ENCODE data around the gene FITM1. TPM values are rescaled to one million over a fixed set of nuclear protein-coding genes. Genes with fewer than 3 reads are reported as not detected.

The FITM1 gene
- total RNA-seq, 2 donors from 2014 or later = 2.0 TPM; not detected in 1

GRCh38 chr14:24164518-24164991 lies 34.1 kb downstream of the FITM1 start:
- Histone ChIP-seq H3K4me1 (replicated peaks) (peaks cover 11% of the 10 kb centered on the region), H3K4me3 (no peak overlapping the region), H3K27ac (no peak overlapping the region), H3K27me3 (replicated peaks; ENCODE audit: insufficient read depth) (no peaks in the 10 kb centered on the region), H3K36me3 (peaks cover 12 to 25% of the 10 kb centered on the region in 2 donors), H3K9me3 (no peaks in the 10 kb centered on the region)
- DNase-seq (ENCODE audit: low spot score) = no peak
- TF ChIP-seq CTCF (IDR thresholded peaks at IDR 0.05) (no peak), POLR2AphosphoS5 (IDR thresholded peaks at IDR 0.05) (no peak), POLR2A (IDR thresholded peaks at IDR 0.05) (no peak)
- 62% methylated on average over 14 of the region's 14 CpGs for WGBS
- intact Hi-C loops (cut with DNase I) = loop anchor here (5.0 kb wide), 1 partner anchor 152 kb away; no protein-coding TSS in a partner anchor

GRCh38 chr14:24165785-24166184 lies 35.3 kb downstream of the FITM1 start:
- H3K36me3 ChIP-seq = peaks cover 12 to 29% of the 10 kb centered on the region in 2 donors
- intact Hi-C loops (cut with DNase I) = no loop called here
- no peak for DNase-seq (ENCODE audit: low spot score)
- no peaks in the 10 kb centered on the region for H3K9me3 ChIP-seq
- H3K27ac ChIP-seq = no peak overlapping the region
- no peaks in the 10 kb centered on the region for H3K27me3 ChIP-seq (replicated peaks; ENCODE audit: insufficient read depth)
- no peak overlapping the region for H3K4me3 ChIP-seq
- WGBS = 92% methylated on average over 5 of the region's 5 CpGs
- no peak for TF ChIP-seq CTCF (IDR thresholded peaks at IDR 0.05)
- TF ChIP-seq POLR2AphosphoS5 (IDR thresholded peaks at IDR 0.05) = no peak
- no peak for TF ChIP-seq POLR2A (IDR thresholded peaks at IDR 0.05)
- H3K4me1 ChIP-seq (replicated peaks) = peaks cover 11% of the 10 kb centered on the region

- peaks cover 12 to 29% of the 10 kb centered on the region in 2 donors for H3K36me3 ChIP-seq
- peaks cover 7% of the 10 kb centered on the region for H3K4me1 ChIP-seq (replicated peaks)
- H3K27ac ChIP-seq = no peak overlapping the region
- TF ChIP-seq POLR2A (IDR thresholded peaks at IDR 0.05) = no peak
- no peak for TF ChIP-seq POLR2AphosphoS5 (IDR thresholded peaks at IDR 0.05)
- TF ChIP-seq CTCF (IDR thresholded peaks at IDR 0.05) = no peak
- H3K9me3 ChIP-seq = no peaks in the 10 kb centered on the region
- WGBS = 82% methylated on average over 3 of the region's 3 CpGs
- H3K4me3 ChIP-seq = no peak overlapping the region
- no peak for DNase-seq (ENCODE audit: low spot score)
- intact Hi-C loops (cut with DNase I) = no loop called here
- H3K27me3 ChIP-seq (replicated peaks; ENCODE audit: insufficient read depth) = no peaks in the 10 kb centered on the region
Measured at GRCh38 chr14:24167469-24168114, 37.1 kb downstream of the FITM1 start.

- TF ChIP-seq POLR2A (IDR thresholded peaks at IDR 0.05) (peak; percentile 8), CTCF (IDR thresholded peaks at IDR 0.05) (peak in 1 of 4 experiments; percentile 6), POLR2AphosphoS5 (IDR thresholded peaks at IDR 0.05) (peak; percentile 35)
- peak; percentile 70 for DNase-seq (ENCODE audit: low spot score)
- Histone ChIP-seq H3K4me1 (replicated peaks) (no peaks in the 10 kb centered on the region), H3K27ac (peak within 1 kb of the TSS in 1 of 2 donors; percentile 19), H3K9me3 (no peaks in the 10 kb centered on the region), H3K4me3 (peak within 1 kb of the TSS; percentile 16 to 29), H3K27me3 (replicated peaks; ENCODE audit: insufficient read depth) (no peaks in the 10 kb centered on the region), H3K36me3 (peaks cover 0 to 11% of the 10 kb centered on the region in 2 donors)
- 8% methylated on average over 62 of the region's 63 CpGs for WGBS
- intact Hi-C loops (cut with DNase I) = no loop called here
Measured at GRCh38 chr14:24171422-24172260, 41.2 kb downstream of the FITM1 start, which contains the start of gene REC8. Gene REC8 (plus strand): TSS chr14:24172080. CDS start chr14:24172553, 473 bp downstream.
